GM12878 (cell line): ENCODE measurements around the gene CHTOP. TPM values are rescaled to one million over a fixed set of nuclear protein-coding genes. Genes with fewer than 3 reads are reported as not detected.
A peak's percentile ranks its signal among the peaks of the same experiment; 100 is the strongest.

Experiments used
- ATF3 ChIP-seq: IDR thresholded peaks from 2 replicates; pipeline ENCODE4 v1.6.1; 2011; ENCODE audit warnings: low read depth, mild to moderate bottlenecking, low read length, moderate library complexity, borderline replicate concordance; ENCODE audit errors: extremely low read depth
- BACH1 ChIP-seq: fragments of 450-650 bp; IDR thresholded peaks from 2 replicates; pipeline ENCODE4 v1.6.1; 2017; ENCODE audit warnings: mild to moderate bottlenecking, borderline replicate concordance
- CHD1 ChIP-seq: IDR thresholded peaks from 2 replicates; pipeline ENCODE4 v1.6.1; 2012; ENCODE audit warnings: low read depth, low read length, improper control_type of control experiment
- CREM ChIP-seq: IDR thresholded peaks from 2 replicates; pipeline ENCODE4 v1.6.1; 2014; ENCODE audit warnings: antibody characterized with exemption, low read depth
- ESRRA ChIP-seq: IDR thresholded peaks from 2 replicates; pipeline ENCODE4 v1.6.1; 2012; ENCODE audit warnings: mild to moderate bottlenecking, low read length, improper control_type of control experiment
- GATAD2B ChIP-seq: fragments of 450-650 bp; conservative IDR thresholded peaks from 2 replicates; pipeline ENCODE4 v1.6.1; 2017; ENCODE audit warnings: low read depth, mild to moderate bottlenecking, moderate library complexity
- IRF4 ChIP-seq: IDR thresholded peaks from 2 replicates; pipeline ENCODE4 v1.6.1; 2011; ENCODE audit warnings: low read depth, low read length
- MEF2B ChIP-seq: fragments of 450-650 bp; IDR thresholded peaks from 2 replicates; pipeline ENCODE4 v1.6.1; 2018; ENCODE audit warnings: mild to moderate bottlenecking, moderate library complexity; ENCODE audit not compliant: partially characterized antibody, poor library complexity, severe bottlenecking
- MYB ChIP-seq: fragments of 150-350 bp; IDR thresholded peaks from 2 replicates; pipeline ENCODE4 v1.6.1; 2014; ENCODE audit warnings: mild to moderate bottlenecking, low read depth, low read length, borderline replicate concordance
- MYC ChIP-seq: IDR thresholded peaks from 2 replicates; pipeline ENCODE4 v1.6.1; 2011; ENCODE audit warnings: mild to moderate bottlenecking, low read length, moderate library complexity, inconsistent platforms; ENCODE audit not compliant: insufficient read depth, insufficient replicate concordance, insufficient read length, severe bottlenecking
- NFYB ChIP-seq: IDR thresholded peaks from 2 replicates; pipeline ENCODE4 v1.6.1; 2011; ENCODE audit warnings: low read depth, mild to moderate bottlenecking, low read length, improper control_type of control experiment, moderate library complexity; ENCODE audit not compliant: insufficient read depth
- NR2F1 ChIP-seq: fragments of 450-650 bp; conservative IDR thresholded peaks from 2 replicates; pipeline ENCODE4 v1.6.1; 2017; ENCODE audit warnings: mild to moderate bottlenecking
- NRF1 ChIP-seq: conservative IDR thresholded peaks from 2 replicates; pipeline ENCODE4 v1.6.1; 2011; ENCODE audit warnings: mild to moderate bottlenecking, low read depth, low read length, improper control_type of control experiment
- RAD21 ChIP-seq: IDR thresholded peaks from 2 replicates; pipeline ENCODE4 v1.6.1; 2011; ENCODE audit warnings: mild to moderate bottlenecking, low read depth, low read length, moderate library complexity; ENCODE audit not compliant: insufficient read depth
- RB1 ChIP-seq: fragments of 450-650 bp; formaldehyde crosslinking; IDR thresholded peaks from 2 replicates; pipeline ENCODE4 v1.6.1; 2017; ENCODE audit warnings: mild to moderate bottlenecking, borderline replicate concordance
- RCOR1 ChIP-seq: conservative IDR thresholded peaks from 2 replicates; pipeline ENCODE4 v1.6.1; 2012; ENCODE audit warnings: low read depth, low read length, improper control_type of control experiment
- SKIL ChIP-seq: fragments of 450-650 bp; IDR thresholded peaks from 2 replicates; pipeline ENCODE4 v1.6.1; 2017; ENCODE audit warnings: mild to moderate bottlenecking, low read depth, inconsistent platforms; ENCODE audit not compliant: poor library complexity, severe bottlenecking
- SPI1 ChIP-seq: IDR thresholded peaks from 2 replicates; pipeline ENCODE4 v1.6.1; 2011; ENCODE audit warnings: low read depth, mild to moderate bottlenecking, low read length, moderate library complexity, borderline replicate concordance; ENCODE audit not compliant: insufficient read depth
- SRF ChIP-seq, 2 experiments: IDR thresholded peaks; 2 replicates each; pipeline ENCODE4 v1.6.1; 2011; ENCODE audit warnings: low read depth in 2 of 2, low read length in 2 of 2, mild to moderate bottlenecking in 1 of 2, moderate library complexity in 1 of 2
- STAT1 ChIP-seq: fragments of 450-650 bp; conservative IDR thresholded peaks from 2 replicates; pipeline ENCODE4 v1.6.1; 2014; ENCODE audit warnings: antibody characterized with exemption, mild to moderate bottlenecking
- USF2 ChIP-seq: IDR thresholded peaks from 2 replicates; pipeline ENCODE4 v1.6.1; 2011; ENCODE audit warnings: low read depth, low read length, improper control_type of control experiment, borderline replicate concordance
- YBX1 ChIP-seq: fragments of 450-650 bp; IDR thresholded peaks from 2 replicates; pipeline ENCODE4 v1.6.1; 2016; ENCODE audit warnings: antibody characterized with exemption
- YY1 ChIP-seq: IDR thresholded peaks from 2 replicates; pipeline ENCODE4 v1.6.1; 2011; ENCODE audit warnings: low read depth, mild to moderate bottlenecking, low read length
- ZNF274 ChIP-seq: IDR thresholded peaks from one replicate; pipeline ENCODE4 v1.8.0; 2011; ENCODE audit not compliant: insufficient read length, insufficient read depth
- polyA plus RNA-seq, 11 experiments: library from polyadenylated mRNA; depleted of rRNA in 4 of 11; unstranded in 6 of 11; stranded (reverse) in 5 of 11; fragments of >200 nt; fragmentation: Nextera tagmentation in 4 of 11; fragmentation: Illumina TruSeq in 1 of 11; extraction: Ambion mirVana in 4 of 11; extraction: Trizol in 1 of 11; gene quantifications; 1 replicate in 1 of 11; 2 replicates in 10 of 11; pipeline versions ENCODE4 v1.2.1 to v1.2.3, GENCODE V29; 2011 to 2016; ENCODE audit warnings: inconsistent platforms in 2 of 11, missing spikeins in 2 of 11, low read depth in 1 of 11
- total RNA-seq, 4 experiments: library from RNA; depleted of rRNA in 3 of 4; stranded (reverse); fragments of >200 nt in 3 of 4; fragmentation: Illumina TruSeq in 1 of 4; extraction: Trizol in 1 of 4; gene quantifications; 2 replicates each; pipeline versions ENCODE4 v1.2.1 to v1.2.3, GENCODE V29; 2013 to 2021

Gene CHTOP
- total and polyA plus RNA-seq, 10 of the 15 experiments (the other 5 are each of a cell fraction or from before 2014, with no cell fraction given): 8.4 to 93.8 (median 52.3) TPM

- TF ChIP-seq USF2 (no peak), STAT1 (0 out of 2 replicates have a peak, but pooled peaks have one; percentile 20), MYB (no peak), SRF (IDR thresholded peaks at IDR 0.05; ENCODE audit: low read depth in 2 of 2, low read length in 2 of 2) (no peak), RB1 (no peak), ZNF274 (no peak), CHD1 (no peak), MEF2B (peak; percentile 21), SKIL (no peak), IRF4 (no peak), YBX1 (no peak), ATF3 (no peak), NRF1 (no peak), BACH1 (no peak), CREM (no peak), GATAD2B (0 out of 2 replicates have a peak, but pooled peaks have one; percentile 25), NFYB (no peak), NR2F1 (no peak), RCOR1 (no peak), SPI1 (no peak), YY1 (peak; percentile 71; the same call in 1 of the 2 replicates), MYC (no peak), RAD21 (peak; percentile 90), ESRRA (peak; percentile 72; the same call in 1 of the 2 replicates)
Measured at GRCh38 chr1:153677718-153678518, 44.1 kb downstream of the CHTOP start (continued).
